H9 (cell line): Measurements from ENCODE around the gene KCNQ2. TPM values are rescaled to one million over a fixed set of nuclear protein-coding genes. Genes with fewer than 3 reads are reported as not detected.
A peak's percentile ranks its signal among the peaks of the same experiment; 100 is the strongest.

ENCODE experiments used
- DNase-seq: peaks from one replicate; pipeline ENCODE4 v3.0.0-alpha.2; 2017
- H2AFZ ChIP-seq: one replicate; pipeline ENCODE4 v1.6.1; 2013; ENCODE audit warnings: mild to moderate bottlenecking, low read length, control low read depth, moderate library complexity
- H2AK5ac ChIP-seq: 2 replicates; pipeline ENCODE4 v1.6.1; 2013; ENCODE audit warnings: low read length, control low read depth, mixed read lengths; ENCODE audit not compliant: insufficient read length
- H2BK120ac ChIP-seq: one replicate; pipeline ENCODE4 v1.6.1; 2013; ENCODE audit warnings: low read depth, mild to moderate bottlenecking, low read length, control low read depth, inconsistent platforms; ENCODE audit not compliant: poor library complexity, severe bottlenecking
- H2BK12ac ChIP-seq: 2 replicates; pipeline ENCODE4 v1.6.1; 2013; ENCODE audit warnings: low read length, control low read depth, mixed read lengths, low read depth; ENCODE audit not compliant: insufficient read length
- H2BK15ac ChIP-seq: 2 replicates; pipeline ENCODE4 v1.6.1; 2013; ENCODE audit warnings: low read depth, low read length, control low read depth
- H2BK20ac ChIP-seq: one replicate; pipeline ENCODE4 v1.6.1; 2013; ENCODE audit warnings: low read depth, mild to moderate bottlenecking, low read length, control low read depth, inconsistent platforms; ENCODE audit not compliant: poor library complexity, severe bottlenecking
- H2BK5ac ChIP-seq: 2 replicates; pipeline ENCODE4 v1.6.1; 2013; ENCODE audit warnings: low read length, control low read depth, mixed read lengths; ENCODE audit not compliant: insufficient read length
- H3K14ac ChIP-seq: 2 replicates; pipeline ENCODE4 v1.6.1; 2013; ENCODE audit warnings: low read length, control low read depth; ENCODE audit not compliant: insufficient read depth
- H3K18ac ChIP-seq: 2 replicates; pipeline ENCODE4 v1.6.1; 2013; ENCODE audit warnings: low read depth, mild to moderate bottlenecking, mixed read lengths, low read length, control low read depth; ENCODE audit not compliant: insufficient read length
- H3K23ac ChIP-seq: 2 replicates; pipeline ENCODE4 v1.6.1; 2013; ENCODE audit warnings: low read length, control low read depth, mixed read lengths, low read depth; ENCODE audit not compliant: insufficient read length
- H3K23me2 ChIP-seq: 2 replicates; pipeline ENCODE4 v1.6.1; 2013; ENCODE audit warnings: low read depth, mild to moderate bottlenecking, mixed read lengths, low read length, control low read depth; ENCODE audit not compliant: insufficient read length, poor library complexity, severe bottlenecking
- H3K27ac ChIP-seq: 2 replicates; pipeline ENCODE4 v1.5.1; 2013; ENCODE audit warnings: low read length, control low read depth, mixed read lengths, low read depth; ENCODE audit not compliant: insufficient read length
- H3K27me3 ChIP-seq: 2 replicates; pipeline ENCODE4 v1.6.1; 2013; ENCODE audit warnings: low read length, control low read depth, inconsistent platforms; ENCODE audit not compliant: insufficient read depth
- H3K4ac ChIP-seq: 2 replicates; pipeline ENCODE4 v1.6.1; 2013; ENCODE audit warnings: low read depth, mild to moderate bottlenecking, control low read depth, inconsistent platforms, low read length, moderate library complexity
- H3K4me1 ChIP-seq: 2 replicates; pipeline ENCODE4 v1.6.1; 2013; ENCODE audit warnings: low read length, control low read depth, inconsistent platforms; ENCODE audit not compliant: insufficient read depth
- H3K4me2 ChIP-seq: 2 replicates; pipeline ENCODE4 v1.6.1; 2013; ENCODE audit warnings: low read length, control low read depth, mixed read lengths; ENCODE audit not compliant: insufficient read length, insufficient read depth
- H3K56ac ChIP-seq: 2 replicates; pipeline ENCODE4 v1.6.1; 2013; ENCODE audit warnings: low read depth, mild to moderate bottlenecking, mixed read lengths, low read length, control low read depth; ENCODE audit not compliant: insufficient read length
- H3K79me1 ChIP-seq: 2 replicates; pipeline ENCODE4 v1.6.1; 2013; ENCODE audit warnings: low read depth, mild to moderate bottlenecking, moderate library complexity, low read length, control low read depth, inconsistent platforms; ENCODE audit not compliant: insufficient read depth, poor library complexity, severe bottlenecking
- H3K79me2 ChIP-seq: 2 replicates; pipeline ENCODE4 v1.6.1; 2013; ENCODE audit warnings: low read length, control low read depth, inconsistent platforms; ENCODE audit not compliant: insufficient read depth
- H3K9ac ChIP-seq: 2 replicates; pipeline ENCODE4 v1.6.1; 2013; ENCODE audit warnings: low read length, control low read depth, mixed read lengths; ENCODE audit not compliant: insufficient read length; ENCODE audit errors: extremely low read depth
- H3K9me3 ChIP-seq: one replicate; pipeline ENCODE4 v1.6.1; 2013; ENCODE audit warnings: low read depth, low read length, inconsistent platforms; ENCODE audit not compliant: control insufficient read depth
- H3T11ph ChIP-seq: one replicate; pipeline ENCODE4 v1.6.1; 2013; ENCODE audit warnings: mild to moderate bottlenecking, low read length, control low read depth, inconsistent platforms
- H4K20me1 ChIP-seq: one replicate; pipeline ENCODE4 v1.6.1; 2013; ENCODE audit not compliant: control insufficient read depth, insufficient read length, insufficient read depth
- H4K5ac ChIP-seq: 2 replicates; pipeline ENCODE4 v1.6.1; 2013; ENCODE audit warnings: low read depth, mild to moderate bottlenecking, mixed read lengths, low read length, control low read depth; ENCODE audit not compliant: insufficient read length
- H4K8ac ChIP-seq: replicated peaks from 2 replicates; pipeline ENCODE4 v1.6.1; 2013; ENCODE audit warnings: low read length, control low read depth, mixed read lengths, low read depth; ENCODE audit not compliant: insufficient read length
- H4K91ac ChIP-seq: 2 replicates; pipeline ENCODE4 v1.6.1; 2013; ENCODE audit warnings: low read depth, mild to moderate bottlenecking, moderate library complexity, mixed read lengths, low read length, control low read depth; ENCODE audit not compliant: insufficient read length
- H3K27ac Mint-ChIP-seq, 3 experiments: 2 replicates in 2 of 3; 3 replicates in 1 of 3; pipeline ENCODE4 v1.8.0; 2020 to 2021; ENCODE audit warnings: mixed read lengths in 3 of 3, mild to moderate bottlenecking in 1 of 3, moderate library complexity in 1 of 3
- H3K27me3 Mint-ChIP-seq: 2 replicates; pipeline ENCODE4 v1.8.0; 2021; ENCODE audit warnings: low read depth, mild to moderate bottlenecking, moderate library complexity, mixed read lengths
- H3K36me3 Mint-ChIP-seq, 3 experiments: 2 replicates in 2 of 3; 3 replicates in 1 of 3; pipeline ENCODE4 v1.8.0; 2020 to 2021; ENCODE audit warnings: low read depth in 3 of 3, mixed read lengths in 3 of 3; ENCODE audit not compliant: insufficient read depth in 1 of 3
- H3K4me1 Mint-ChIP-seq, 2 experiments: 2 replicates each; pipeline ENCODE4 v1.8.0; 2020; ENCODE audit warnings: mixed read lengths in 2 of 2
- H3K4me3 Mint-ChIP-seq, 2 experiments: 2 replicates in 1 of 2; 3 replicates in 1 of 2; pipeline ENCODE4 v1.8.0; 2020 to 2021; ENCODE audit warnings: mild to moderate bottlenecking in 2 of 2, mixed read lengths in 2 of 2, moderate library complexity in 1 of 2
- H3K9me3 Mint-ChIP-seq, 2 experiments: 2 replicates in 1 of 2; 3 replicates in 1 of 2; pipeline ENCODE4 v1.8.0; 2020; ENCODE audit warnings: mild to moderate bottlenecking in 2 of 2, mixed read lengths in 2 of 2, moderate library complexity in 1 of 2
- WGBS: extraction: QIAGEN DNeasy Blood & Tissue Kit; methylation state at CpG from one replicate; pipeline ENCODE4 v1.1.7; 2013; ENCODE audit warnings: missing lambda C conversion rate, low lambda C conversion rate, mixed read lengths; ENCODE audit not compliant: insufficient read length; ENCODE audit errors: extremely low coverage; 5-methylcytosine and 5-hydroxymethylcytosine counted together
- total RNA-seq: library from RNA; stranded (reverse); gene quantifications from 2 replicates; pipeline ENCODE4 v1.2.1, GENCODE V29; 2021
- TF ChIP-seq, protein P1 (sequence below): fragments of 200-600 bp; sonication (generic); conservative IDR thresholded peaks from 3 replicates; pipeline ENCODE4 v1.8.0; 2021; ENCODE audit warnings: antibody characterized with exemption, mild to moderate bottlenecking

Gene KCNQ2
- total RNA-seq, 1 experiment from 2014 or later, result 69.2 TPM

DNA sequence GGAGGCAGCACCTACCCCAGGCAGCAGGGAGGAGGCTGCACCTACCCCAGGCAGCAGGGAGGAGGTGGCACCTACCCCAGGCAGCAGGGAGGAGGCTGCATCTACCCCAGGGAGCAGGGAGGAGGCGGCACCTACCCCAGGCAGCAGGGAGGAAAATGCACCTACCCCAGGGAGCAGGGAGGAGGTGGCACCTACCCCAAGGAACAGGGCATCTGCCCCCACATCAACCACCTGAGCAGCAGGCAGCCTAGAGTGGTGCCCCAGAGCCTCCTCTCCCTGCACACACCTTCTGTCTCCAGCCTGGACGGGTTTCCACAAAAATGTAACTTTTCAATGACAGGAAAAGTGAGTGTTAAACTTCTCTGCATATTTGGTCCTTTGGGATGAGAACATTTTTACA is 10.2 kb downstream of the KCNQ2 start:
- Histone ChIP-seq H3K23ac (no peak overlapping the region), H2BK5ac (no peak overlapping the region), H4K91ac (no peak overlapping the region), H2BK15ac (no peak overlapping the region), H4K5ac (no peak overlapping the region), H3K4me1 (no peaks in the 10 kb centered on the region), H2BK120ac (no peak overlapping the region), H3K27ac (no peak overlapping the region), H3K9ac (no peak overlapping the region), H3K79me1 (peaks cover 3% of the 10 kb centered on the region), H2BK20ac (no peak overlapping the region), H4K20me1 (no peaks in the 10 kb centered on the region), H2BK12ac (no peak overlapping the region), H3K14ac (no peak overlapping the region), H3T11ph (no peak overlapping the region), H3K27me3 (no peaks in the 10 kb centered on the region), H3K9me3 (no peaks in the 10 kb centered on the region), H3K4ac (no peak overlapping the region), H2AK5ac (no peak overlapping the region), H3K79me2 (peaks cover 4% of the 10 kb centered on the region; the same call in 1 of the 2 replicates), H3K4me2 (no peak overlapping the region), H3K23me2 (no peaks in the 10 kb centered on the region), H3K18ac (no peak overlapping the region), H4K8ac (no peak overlapping the region), H3K56ac (no peak overlapping the region), H2AFZ (no peak overlapping the region)
- H3K4me1 Mint-ChIP-seq, result peaks cover 20 to 39% of the 10 kb centered on the region in 2 experiments
- peaks cover 0 to 13% (median 0%) of the 10 kb centered on the region in 3 experiments; a peak in 2 of 7 replicates for H3K36me3 Mint-ChIP-seq
- no peaks in the 10 kb centered on the region; the same call in 1 of the 2 replicates for H3K27me3 Mint-ChIP-seq
- H3K27ac Mint-ChIP-seq, result peak overlapping the region in 1 of 3 experiments; percentile 46; a peak in 1 of 7 replicates
- H3K4me3 Mint-ChIP-seq, result no peak overlapping the region
- DNase-seq, result no peak
- no CpG with 5 or more reads among the region's 2 CpGs for WGBS
- TF ChIP-seq, protein P1, sequence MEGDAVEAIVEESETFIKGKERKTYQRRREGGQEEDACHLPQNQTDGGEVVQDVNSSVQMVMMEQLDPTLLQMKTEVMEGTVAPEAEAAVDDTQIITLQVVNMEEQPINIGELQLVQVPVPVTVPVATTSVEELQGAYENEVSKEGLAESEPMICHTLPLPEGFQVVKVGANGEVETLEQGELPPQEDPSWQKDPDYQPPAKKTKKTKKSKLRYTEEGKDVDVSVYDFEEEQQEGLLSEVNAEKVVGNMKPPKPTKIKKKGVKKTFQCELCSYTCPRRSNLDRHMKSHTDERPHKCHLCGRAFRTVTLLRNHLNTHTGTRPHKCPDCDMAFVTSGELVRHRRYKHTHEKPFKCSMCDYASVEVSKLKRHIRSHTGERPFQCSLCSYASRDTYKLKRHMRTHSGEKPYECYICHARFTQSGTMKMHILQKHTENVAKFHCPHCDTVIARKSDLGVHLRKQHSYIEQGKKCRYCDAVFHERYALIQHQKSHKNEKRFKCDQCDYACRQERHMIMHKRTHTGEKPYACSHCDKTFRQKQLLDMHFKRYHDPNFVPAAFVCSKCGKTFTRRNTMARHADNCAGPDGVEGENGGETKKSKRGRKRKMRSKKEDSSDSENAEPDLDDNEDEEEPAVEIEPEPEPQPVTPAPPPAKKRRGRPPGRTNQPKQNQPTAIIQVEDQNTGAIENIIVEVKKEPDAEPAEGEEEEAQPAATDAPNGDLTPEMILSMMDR, result no peak
- no peaks in the 10 kb centered on the region for H3K9me3 Mint-ChIP-seq
